GM21381 (cell line): ENCODE data around the gene LRRC8D.

Experiments used
- ATAC-seq: cut with Tn5 transposase; IDR thresholded peaks from one replicate; pipeline ENCODE4 v1.9.1; 2021; ENCODE audit warnings: mild to moderate bottlenecking, moderate library complexity; ENCODE audit not compliant: unreplicated experiment

LRRC8D gene

DNA sequence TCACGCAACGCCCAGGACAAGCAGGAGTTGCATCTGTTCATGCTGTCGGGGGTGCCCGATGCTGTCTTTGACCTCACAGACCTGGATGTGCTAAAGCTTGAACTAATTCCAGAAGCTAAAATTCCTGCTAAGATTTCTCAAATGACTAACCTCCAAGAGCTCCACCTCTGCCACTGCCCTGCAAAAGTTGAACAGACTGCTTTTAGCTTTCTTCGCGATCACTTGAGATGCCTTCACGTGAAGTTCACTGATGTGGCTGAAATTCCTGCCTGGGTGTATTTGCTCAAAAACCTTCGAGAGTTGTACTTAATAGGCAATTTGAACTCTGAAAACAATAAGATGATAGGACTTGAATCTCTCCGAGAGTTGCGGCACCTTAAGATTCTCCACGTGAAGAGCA is 113.6 kb downstream of the LRRC8D start:
- no peak for ATAC-seq

DNA sequence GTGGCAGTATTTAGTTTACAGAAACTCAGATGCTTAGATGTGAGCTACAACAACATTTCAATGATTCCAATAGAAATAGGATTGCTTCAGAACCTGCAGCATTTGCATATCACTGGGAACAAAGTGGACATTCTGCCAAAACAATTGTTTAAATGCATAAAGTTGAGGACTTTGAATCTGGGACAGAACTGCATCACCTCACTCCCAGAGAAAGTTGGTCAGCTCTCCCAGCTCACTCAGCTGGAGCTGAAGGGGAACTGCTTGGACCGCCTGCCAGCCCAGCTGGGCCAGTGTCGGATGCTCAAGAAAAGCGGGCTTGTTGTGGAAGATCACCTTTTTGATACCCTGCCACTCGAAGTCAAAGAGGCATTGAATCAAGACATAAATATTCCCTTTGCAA is 114.4 kb downstream of the LRRC8D start:
- no peak for ATAC-seq

DNA sequence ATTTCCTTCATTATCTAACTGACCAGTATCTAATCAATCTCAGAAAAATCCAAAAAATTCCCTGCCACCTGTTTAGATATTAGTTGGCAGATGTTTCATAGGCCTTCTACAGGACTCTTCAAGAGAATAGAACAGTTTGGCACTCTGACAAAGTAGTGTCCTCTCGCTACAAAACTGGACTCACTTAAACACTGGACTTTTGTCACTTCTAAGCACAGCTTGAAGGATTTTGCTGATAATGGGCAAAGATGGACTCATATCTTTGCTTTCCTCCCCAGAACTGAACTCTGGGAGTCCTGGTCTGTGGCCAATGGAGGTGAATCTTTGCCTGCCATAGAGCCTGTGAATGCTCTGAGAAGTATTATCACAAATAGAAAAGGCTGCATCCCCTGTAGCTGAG is 115.9 kb downstream of the LRRC8D start:
- ATAC-seq, result no peak

DNA sequence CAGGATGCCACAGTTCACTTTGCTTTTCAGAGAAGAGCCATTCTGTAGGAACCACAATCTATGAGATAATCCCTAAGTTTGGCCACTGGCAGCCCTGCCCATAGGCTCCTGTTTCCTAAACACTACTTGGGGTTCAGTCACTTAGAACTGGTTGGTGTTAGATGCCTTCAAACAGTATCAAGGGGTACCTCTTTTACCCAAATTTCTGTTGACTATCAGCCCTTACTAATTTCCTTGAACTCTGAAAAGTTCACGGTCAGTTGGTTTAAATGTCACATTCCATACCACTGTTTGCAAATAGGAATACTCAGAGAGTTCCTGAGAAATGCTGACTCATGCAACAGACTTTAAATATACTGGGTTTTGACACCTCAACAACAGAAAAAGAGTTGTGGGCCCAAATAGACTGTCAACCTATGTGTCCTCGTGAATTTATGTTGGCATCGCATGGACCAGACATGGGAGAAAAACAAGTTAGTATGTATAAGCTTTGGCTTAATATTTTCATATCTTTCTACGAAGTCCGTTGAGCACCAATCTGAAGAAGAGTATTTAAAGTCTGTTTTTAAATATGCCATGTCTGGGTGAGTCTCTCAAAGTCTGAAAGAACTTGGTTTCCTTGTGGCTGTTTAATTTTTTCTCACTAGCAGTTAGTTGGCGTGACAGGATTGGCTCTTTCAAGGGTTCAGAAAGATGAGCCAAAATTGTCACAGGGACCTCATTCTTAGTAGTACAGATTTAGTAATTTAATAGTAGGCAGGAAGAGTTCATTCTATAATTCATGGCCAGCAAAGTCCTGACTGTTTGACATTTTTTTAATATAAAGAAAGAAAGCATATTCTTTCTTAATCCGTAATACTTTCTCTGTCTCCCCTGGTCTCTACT is 117.6 kb downstream of the LRRC8D start:
- no peak for ATAC-seq

DNA sequence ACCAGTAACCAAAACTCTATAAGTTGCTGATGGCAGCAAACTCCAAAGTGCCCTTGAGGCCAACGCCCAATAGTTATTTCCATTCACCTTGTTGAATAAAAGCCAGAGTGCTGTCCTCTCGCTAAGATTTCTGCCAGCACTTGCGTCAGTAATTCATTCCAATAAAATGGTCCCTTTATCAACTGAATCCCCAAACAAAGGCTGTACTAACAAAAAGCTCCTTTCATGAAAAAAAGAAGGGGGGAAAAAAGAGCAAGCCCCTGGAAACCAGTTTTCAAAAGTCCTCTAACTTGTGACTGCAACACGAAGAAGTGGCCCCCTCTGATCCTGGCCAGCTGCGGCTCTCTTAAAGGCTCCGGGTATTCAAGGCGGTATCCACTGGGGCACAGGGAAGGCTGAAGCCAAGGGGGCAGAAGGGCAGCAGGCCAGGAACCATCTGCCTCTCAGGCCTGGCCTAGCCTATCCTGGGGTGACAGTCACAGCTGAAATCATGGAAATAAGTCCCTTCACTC is 118.3 kb downstream of the LRRC8D start:
- no peak for ATAC-seq

DNA sequence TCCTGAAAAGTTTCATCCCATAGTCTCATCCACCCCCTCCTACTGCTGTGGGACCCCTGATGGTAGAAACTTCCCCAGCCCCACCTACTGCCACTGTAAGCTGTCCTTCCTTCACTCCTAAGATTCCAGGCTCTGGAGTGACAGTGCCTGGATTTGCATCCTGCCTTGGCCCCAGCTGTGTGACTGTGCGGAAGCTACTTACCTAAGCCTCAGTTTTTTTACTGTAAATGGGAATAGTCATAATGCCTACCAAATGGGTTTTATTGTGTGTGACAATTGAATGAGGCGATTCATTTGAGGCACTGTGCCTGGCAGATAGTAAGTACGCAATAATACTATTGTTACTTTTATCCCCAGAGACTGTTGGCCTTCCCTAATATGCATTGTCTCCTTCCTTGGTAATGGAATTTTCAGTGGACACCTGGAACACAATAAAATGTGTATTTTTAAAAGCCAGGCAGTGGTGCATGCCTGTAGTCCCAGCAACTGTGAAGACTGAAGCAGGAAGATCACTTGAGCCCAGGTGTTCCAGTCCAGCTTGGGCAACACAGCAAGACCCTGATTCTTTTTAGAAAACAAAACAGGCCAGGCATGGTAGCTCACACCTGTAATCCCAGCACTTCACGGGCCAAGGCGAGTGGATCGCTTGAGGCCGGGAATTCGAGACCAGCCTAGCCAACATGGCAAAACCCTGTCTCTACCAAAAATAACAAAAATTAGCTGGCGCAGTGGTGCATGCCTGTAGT is 119.0 kb downstream of the LRRC8D start:
- no peak for ATAC-seq

DNA sequence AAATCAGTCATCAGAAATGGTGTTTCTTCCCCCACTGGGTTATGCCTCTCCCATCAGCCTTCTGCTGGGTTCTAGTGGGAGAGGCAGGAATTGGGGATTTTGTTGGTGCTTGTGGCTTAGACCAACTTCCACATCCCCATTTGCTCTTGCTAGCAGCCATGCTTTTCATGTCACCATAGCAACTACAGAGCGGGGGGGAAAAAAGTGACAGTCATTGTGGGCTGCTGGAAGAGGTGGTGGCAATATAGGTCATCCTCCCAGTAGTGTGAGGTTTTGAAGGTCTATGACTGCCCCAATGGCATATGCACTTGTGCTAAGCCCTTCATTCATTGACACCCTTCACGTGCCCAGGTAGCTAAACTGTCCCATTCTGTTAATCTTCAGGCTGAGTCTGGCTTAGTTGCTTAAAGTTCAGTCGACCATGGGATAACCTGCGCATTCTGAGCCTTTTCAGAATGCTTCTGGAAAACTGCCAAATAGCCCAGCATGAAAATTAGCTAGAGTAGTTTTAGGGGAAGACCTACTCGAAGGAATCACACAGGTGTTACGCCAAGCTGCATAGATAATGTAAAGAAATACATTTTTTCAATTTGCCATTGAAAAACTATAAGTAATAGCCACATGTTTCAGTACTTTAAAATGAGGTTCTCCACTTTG is 120.4 kb downstream of the LRRC8D start:
- ATAC-seq, result no peak

DNA sequence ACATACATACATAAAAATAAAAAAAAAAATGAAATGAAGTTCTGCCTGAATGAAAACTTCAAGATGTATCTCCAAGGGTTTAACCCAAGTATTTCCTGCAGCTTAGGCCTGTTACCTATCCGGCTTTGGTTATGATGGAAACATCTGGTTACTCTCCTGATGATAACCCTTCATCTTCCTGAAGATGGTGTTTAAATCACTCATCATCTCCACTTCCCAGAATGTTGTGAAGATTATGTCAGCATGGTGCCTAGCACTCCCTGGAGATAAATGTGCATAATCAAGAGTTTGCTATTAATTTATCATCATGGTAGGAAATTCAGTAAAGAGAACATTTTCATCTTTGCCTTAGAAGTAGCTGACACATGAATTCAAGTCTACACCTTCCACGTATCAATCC is 121.2 kb downstream of the LRRC8D start:
- ATAC-seq, result no peak

DNA sequence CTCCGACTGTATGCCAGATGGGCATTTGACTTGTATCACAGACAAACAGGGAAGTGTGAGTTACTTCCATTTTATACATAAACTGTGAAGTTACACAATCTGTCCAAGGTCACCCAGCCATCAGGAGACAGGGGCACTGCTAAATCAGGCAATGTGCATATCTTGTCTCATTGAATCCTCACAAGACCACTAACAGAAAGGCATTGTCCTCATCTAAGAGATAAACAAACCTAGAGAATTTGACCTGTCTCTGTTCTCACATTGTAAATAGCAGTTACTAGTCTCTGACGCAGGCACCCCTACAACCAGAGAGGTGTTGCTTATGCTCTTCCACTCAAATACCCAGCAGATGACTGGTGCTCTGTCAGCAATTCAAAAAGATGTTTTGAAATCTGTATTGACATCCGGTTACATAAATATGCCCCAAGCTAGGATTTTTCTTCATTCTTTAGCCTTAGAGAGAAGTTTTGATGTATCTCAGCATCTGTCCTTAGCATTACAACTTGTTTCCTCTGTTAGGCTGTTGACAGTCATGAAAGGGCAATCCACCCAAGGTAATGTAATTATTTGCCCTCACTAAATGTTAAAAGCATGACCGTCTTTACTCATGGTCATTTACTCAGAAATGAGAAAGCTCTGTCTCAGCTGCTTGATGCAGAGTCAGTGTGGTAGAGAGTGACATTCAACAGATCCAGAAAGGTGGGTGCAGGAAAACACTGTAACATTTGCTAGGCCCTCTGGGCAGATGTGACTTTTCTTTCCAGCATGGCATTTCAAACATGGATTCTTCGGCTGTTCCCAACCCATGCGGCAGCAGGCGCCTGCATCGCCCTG is 122.2 kb downstream of the LRRC8D start:
- no peak for ATAC-seq

DNA sequence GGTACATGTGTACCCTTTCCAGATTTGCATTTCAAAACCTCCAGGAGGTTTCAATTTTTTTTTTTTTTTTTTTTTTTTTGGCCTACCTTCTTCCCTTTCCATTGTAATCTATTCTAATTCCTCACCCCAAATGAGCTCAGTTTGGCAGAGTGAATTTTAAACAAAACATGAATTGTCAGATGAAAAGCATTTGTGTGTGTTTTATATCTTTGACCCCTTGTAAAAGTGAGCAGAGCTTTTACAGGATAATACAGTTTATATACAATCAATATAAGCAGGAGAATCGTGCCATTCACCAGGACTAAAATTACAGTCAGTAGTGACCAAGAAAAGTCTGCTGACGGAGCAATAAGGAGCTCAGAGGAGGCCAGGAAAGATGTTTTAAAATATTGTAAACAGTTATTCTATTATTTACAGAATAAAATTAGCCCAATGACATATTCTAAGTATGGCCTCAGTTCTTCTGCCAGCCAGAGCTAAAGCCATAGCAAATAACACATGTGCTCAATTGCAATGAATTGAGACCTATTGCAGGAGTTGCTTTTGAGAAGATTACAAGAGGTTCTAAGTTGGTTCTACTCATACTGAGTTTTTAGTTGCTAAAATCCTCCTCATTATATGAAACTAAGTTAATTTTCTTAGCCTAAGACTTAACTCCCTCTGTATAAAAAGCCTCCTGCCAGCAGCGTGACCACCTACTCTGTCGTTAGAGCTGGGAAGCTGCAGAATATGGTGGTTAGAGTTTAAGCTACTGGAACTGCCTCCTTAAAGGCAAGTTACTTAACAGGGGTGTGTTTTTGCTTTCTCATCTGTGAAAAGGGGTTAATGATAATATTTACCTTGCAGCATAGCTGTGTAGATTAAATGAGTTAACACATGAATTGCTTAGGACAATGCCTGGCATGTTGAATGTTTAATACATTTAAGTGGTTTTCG is 123.3 kb downstream of the LRRC8D start:
- no peak for ATAC-seq

DNA sequence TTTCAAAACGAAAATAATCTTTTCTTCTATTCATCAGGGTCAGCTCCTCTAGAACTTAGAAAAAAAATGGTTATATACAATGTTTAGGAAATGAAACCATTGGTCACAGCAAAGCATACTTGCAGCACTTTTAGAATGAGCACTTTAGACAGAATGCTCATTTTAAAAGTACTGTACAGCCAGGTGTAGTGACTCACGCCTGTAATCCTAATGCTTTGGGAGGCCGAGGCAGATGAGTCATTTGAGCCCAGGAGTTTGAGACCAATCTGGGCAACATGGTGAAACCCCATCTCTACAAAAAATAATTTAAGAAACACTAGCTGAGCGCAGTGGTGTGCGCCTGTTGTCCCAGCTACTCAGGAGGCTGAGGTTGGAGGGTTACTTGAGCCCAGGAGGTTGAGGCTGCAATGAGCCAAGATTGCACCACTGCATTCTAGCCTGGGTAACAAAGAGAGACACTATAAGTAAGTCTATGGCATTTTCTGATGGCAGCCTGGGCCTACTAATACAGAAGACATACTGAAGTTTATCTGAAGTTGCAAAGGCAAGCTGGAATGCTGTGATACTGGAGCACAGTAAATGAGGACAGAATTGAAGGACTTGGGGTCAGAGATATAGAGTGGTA is 125.1 kb downstream of the LRRC8D start:
- peak; percentile 93 for ATAC-seq

DNA sequence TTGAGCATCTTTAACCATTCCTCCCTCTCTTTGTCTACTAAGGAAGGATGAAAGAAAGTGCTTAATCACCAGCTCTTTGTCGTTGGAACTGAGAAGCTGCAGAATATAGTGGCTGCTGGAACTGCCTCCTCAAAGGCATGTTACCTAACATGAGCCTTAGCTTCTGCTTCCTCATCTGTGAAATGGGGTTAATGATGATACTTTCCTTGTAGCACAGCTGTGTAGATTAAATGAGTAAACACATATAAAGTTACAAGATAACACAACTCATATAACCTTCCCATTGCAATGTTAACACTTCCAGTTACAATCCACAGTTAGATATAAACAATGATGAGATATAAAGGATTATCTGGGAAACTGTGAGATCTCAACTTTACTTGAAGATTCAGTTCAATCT is 125.7 kb downstream of the LRRC8D start:
- ATAC-seq, result no peak

DNA sequence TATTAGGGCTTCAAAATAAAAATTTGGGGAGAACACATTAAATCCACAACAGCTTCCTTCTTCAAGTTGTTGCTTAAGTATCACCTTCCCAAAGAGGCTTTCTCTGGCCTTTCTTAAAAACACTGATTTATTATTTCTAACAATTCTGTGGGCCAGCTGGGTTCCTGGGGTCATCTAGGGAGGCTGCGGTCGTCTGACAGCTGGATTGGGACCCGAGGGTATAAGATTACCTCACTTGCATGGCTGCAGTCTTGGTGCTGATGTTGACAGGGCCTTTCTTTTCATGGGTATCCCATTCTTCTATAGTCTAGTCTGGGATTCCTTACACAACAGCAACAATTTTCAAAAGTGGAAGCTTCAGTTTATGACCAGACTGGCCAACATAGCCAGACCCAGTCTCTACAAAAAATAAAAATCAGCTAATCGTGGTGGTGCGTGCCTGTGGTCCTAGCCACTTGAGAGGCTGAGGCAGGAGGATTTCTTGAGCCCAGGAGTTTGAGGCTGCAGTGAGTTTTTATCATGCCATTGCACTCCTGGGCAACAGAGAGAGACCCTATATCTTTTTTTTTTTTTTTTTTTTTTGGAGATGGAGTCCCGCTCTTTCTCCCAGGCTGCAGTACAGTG is 128.0 kb downstream of the LRRC8D start:
- no peak for ATAC-seq

DNA sequence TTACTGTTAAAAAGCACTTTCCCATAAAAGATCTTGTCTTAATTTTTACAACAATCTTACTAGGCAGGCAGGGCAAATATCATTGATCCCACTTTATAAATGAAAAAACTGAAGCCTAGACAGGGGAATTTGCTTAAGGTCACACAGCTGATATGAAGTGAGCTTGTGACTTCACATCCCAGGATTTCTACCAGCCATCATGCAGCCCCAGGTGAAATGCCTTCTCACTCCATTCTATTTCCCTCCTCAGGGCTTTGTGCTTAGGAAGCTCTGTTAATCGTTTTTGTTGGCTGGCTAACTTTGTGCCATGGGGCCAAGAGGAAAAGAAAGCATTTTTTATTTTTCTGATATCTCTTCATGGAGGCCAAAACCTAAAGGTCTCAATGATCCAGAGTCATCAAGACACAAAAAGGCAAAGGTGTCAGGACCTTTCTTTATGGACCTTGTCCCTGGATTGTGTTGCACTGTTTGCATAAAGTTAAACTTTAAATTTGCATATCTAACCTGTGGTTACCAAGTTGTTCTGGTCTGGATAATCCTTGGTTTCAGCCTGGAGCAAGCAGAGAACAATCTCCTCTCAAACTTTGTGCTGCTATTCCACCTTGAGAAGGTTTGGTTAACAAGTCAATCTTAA is 129.3 kb downstream of the LRRC8D start:
- no peak for ATAC-seq

DNA sequence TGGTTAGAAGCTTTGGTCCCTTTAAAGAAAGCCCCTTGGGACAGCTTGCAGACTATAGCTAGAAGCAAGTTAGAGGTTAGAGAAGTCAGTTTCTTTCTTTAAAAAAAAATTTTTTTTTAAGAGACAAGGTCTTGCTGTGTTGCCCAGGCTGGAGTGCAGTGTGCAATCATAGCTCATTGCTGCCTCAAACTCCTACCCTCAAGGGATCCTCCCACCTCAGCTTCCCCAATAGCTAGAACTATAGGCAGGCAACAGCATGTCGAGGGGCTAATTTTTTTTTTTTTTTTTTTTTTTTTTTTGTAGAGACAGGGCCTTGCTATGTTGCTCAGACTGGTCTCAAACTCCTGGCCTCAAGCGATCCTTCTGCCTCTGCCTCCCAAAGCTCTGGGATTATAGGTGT is 129.9 kb downstream of the LRRC8D start:
- no peak for ATAC-seq

DNA sequence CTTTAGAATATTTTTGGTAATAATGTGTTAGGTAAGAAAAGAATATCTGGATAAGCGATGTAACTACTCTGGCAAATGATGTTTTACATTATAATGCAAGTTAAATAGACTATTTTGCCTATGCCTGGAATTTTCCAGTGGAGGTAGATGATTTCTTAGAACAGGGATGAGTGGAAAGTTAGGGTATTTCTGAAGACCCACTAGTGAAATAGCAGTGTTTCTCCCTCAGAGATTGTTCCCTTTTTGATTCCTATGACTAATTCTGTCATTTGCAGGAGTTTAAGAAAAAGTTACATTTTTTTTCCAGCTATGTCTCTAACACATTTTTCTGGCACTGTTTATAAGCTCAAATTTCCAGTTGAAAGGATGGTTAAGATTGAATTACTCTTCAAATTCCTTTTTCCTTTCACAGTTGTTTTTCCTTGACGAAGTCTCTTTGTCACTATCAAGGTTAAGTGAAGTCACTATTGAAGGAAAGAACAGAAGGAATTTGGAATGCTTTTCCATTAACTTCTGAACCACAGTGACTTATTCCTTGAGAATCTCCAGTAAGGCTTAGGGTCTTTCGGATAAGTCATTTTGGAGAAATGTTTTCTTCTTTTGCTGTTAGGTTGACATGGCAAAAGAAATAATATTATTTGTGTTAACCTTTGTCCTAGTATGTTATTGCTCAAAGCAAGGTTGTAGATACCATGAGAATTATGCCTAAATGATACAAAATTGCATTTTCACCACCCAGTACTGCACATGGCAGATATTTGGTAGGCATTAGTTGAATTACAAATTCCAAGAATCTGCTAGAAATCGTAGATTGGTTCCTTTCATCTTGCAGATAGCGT is 131.2 kb downstream of the LRRC8D start:
- no peak for ATAC-seq

DNA sequence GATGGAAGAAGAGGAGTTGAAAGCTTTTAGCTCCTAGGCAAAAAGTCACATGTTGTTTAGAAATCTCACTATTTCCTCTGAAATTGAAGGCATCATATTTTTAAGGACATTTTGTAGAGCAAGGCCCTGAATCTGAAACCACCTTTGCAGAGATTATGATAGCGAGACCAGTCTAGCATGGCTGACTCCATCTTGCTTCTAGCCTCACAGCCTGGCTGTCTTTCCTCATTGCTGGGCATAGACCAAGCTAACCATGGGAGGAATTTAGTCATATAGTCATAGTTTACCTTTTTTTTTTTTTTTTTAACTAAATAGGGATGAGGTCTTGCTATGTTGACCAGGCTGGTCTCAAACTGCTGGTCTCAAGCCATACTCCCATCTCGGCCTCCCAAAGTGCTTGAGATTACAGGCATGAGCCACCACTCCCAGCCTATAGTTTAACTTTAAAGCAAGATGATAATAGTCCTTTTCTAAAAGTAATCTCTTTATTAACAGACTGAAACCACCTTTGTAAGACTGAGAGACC is 131.8 kb downstream of the LRRC8D start:
- ATAC-seq, result no peak
